Measurements from ENCODE around the gene TCF3. TPM values are rescaled to one million over a fixed set of nuclear protein-coding genes. Genes with fewer than 3 reads are reported as not detected.
"Not testable (repeated sequence)": the region's sequence is repeated elsewhere in the genome, so short reads cannot be mapped to it uniquely, and the experiment has no call there.

The TCF3 gene
- polyA plus RNA-seq, 1 donor (not counting 4 experiments of a cell fraction or from before 2014, with no cell fraction given), result 40.0 TPM

- TF ChIP-seq CTCF (optimal IDR thresholded peaks at IDR 0.05 in 1 of 3, IDR thresholded peaks at IDR 0.05 in 1 of 3, conservative IDR thresholded peaks at IDR 0.05 in 1 of 3; ENCODE audit: extremely low read depth in 1 of 3, insufficient read depth in 2 of 3, low read length in 3 of 3) (no peak), EZH2 (IDR thresholded peaks at IDR 0.05; ENCODE audit: low read length) (no peak)
- Histone ChIP-seq H3K9me3 (ENCODE audit: control insufficient read depth, low read depth, low read length) (no peaks in the 10 kb centered on the region), H3K27ac (ENCODE audit: control insufficient read depth, insufficient read depth, low read length) (no peak overlapping the region), H3K79me2 (ENCODE audit: control insufficient read depth, insufficient read depth, low read length) (no peaks in the 10 kb centered on the region), H3K27me3 (ENCODE audit: control insufficient read depth, extremely low read depth, insufficient read depth, low read length) (peaks cover 45% of the 10 kb centered on the region), H3K9me1 (ENCODE audit: control insufficient read depth, extremely low read depth, insufficient read depth, low read length) (no peaks in the 10 kb centered on the region), H3K4me3 (ENCODE audit: control insufficient read depth in 2 of 3, extremely low read depth in 1 of 3, insufficient read depth in 2 of 3, low read depth in 1 of 3, low read length in 3 of 3) (no peak overlapping the region), H3K9ac (ENCODE audit: control insufficient read depth, extremely low read depth, insufficient read depth, low read length) (no peak overlapping the region), H2AFZ (ENCODE audit: control insufficient read depth, low read length) (no peak overlapping the region), H3K36me3 (ENCODE audit: control insufficient read depth in 2 of 2, extremely low read depth in 1 of 2, insufficient read depth in 2 of 2, low read length in 2 of 2) (no peaks in the 10 kb centered on the region), H4K20me1 (ENCODE audit: control insufficient read depth, extremely low read depth, insufficient read depth, low read length) (no peaks in the 10 kb centered on the region), H3K4me2 (ENCODE audit: control insufficient read depth, extremely low read depth, insufficient read depth, low read depth, low read length) (no peak overlapping the region), H3K4me1 (ENCODE audit: control insufficient read depth, extremely low read depth, insufficient read depth, low read length) (no peaks in the 10 kb centered on the region)
- no peak for FAIRE-seq
- dilution Hi-C loops (cut with MboI; ENCODE audit: extremely low pct_ligation_motif_present, low sequenced_read_pairs), result no loop called here
- DNase-seq (ENCODE audit: low read depth, low spot score), result no peak
Observed at GRCh38 chr19:1671716-1672037, 19.3 kb upstream of the TCF3 start.

- H3K79me2 ChIP-seq (ENCODE audit: control insufficient read depth, insufficient read depth, low read length); dilution Hi-C loops (cut with MboI; ENCODE audit: extremely low pct_ligation_motif_present, low sequenced_read_pairs): not testable (repeated sequence)
Observed at GRCh38 chr19:1670747-1671146, 18.3 kb upstream of the TCF3 start.

GRCh38 chr19:1668486-1669270 lies 16.3 kb upstream of the TCF3 start:
- dilution Hi-C loops (cut with MboI; ENCODE audit: extremely low pct_ligation_motif_present, low sequenced_read_pairs), result no loop called here
- Histone ChIP-seq H3K9me3 (ENCODE audit: control insufficient read depth, low read depth, low read length) (no peaks in the 10 kb centered on the region), H3K36me3 (ENCODE audit: control insufficient read depth in 2 of 2, extremely low read depth in 1 of 2, insufficient read depth in 2 of 2, low read length in 2 of 2) (no peaks in the 10 kb centered on the region), H3K79me2 (ENCODE audit: control insufficient read depth, insufficient read depth, low read length) (no peaks in the 10 kb centered on the region), H3K9me1 (ENCODE audit: control insufficient read depth, extremely low read depth, insufficient read depth, low read length) (no peaks in the 10 kb centered on the region), H3K27me3 (ENCODE audit: control insufficient read depth, extremely low read depth, insufficient read depth, low read length) (peaks cover 26% of the 10 kb centered on the region), H3K27ac (ENCODE audit: control insufficient read depth, insufficient read depth, low read length) (no peak overlapping the region), H3K4me1 (ENCODE audit: control insufficient read depth, extremely low read depth, insufficient read depth, low read length) (no peaks in the 10 kb centered on the region), H3K4me3 (ENCODE audit: control insufficient read depth in 2 of 3, extremely low read depth in 1 of 3, insufficient read depth in 2 of 3, low read depth in 1 of 3, low read length in 3 of 3) (no peak overlapping the region), H3K4me2 (ENCODE audit: control insufficient read depth, extremely low read depth, insufficient read depth, low read depth, low read length) (no peak overlapping the region), H4K20me1 (ENCODE audit: control insufficient read depth, extremely low read depth, insufficient read depth, low read length) (no peaks in the 10 kb centered on the region), H3K9ac (ENCODE audit: control insufficient read depth, extremely low read depth, insufficient read depth, low read length) (no peak overlapping the region), H2AFZ (ENCODE audit: control insufficient read depth, low read length) (no peak overlapping the region)
- TF ChIP-seq CTCF (optimal IDR thresholded peaks at IDR 0.05 in 1 of 3, IDR thresholded peaks at IDR 0.05 in 1 of 3, conservative IDR thresholded peaks at IDR 0.05 in 1 of 3; ENCODE audit: extremely low read depth in 1 of 3, insufficient read depth in 2 of 3, low read length in 3 of 3) (no peak), EZH2 (IDR thresholded peaks at IDR 0.05; ENCODE audit: low read length) (peak; percentile 37)
- DNase-seq (ENCODE audit: low read depth, low spot score) (no peak), FAIRE-seq (no peak)

More at GRCh38 chr19:1670747-1671146, 18.3 kb upstream of the TCF3 start:
- H3K27ac ChIP-seq (ENCODE audit: control insufficient read depth, insufficient read depth, low read length); H3K4me1 ChIP-seq (ENCODE audit: control insufficient read depth, extremely low read depth, insufficient read depth, low read length); FAIRE-seq; H3K9ac ChIP-seq (ENCODE audit: control insufficient read depth, extremely low read depth, insufficient read depth, low read length); H3K4me2 ChIP-seq (ENCODE audit: control insufficient read depth, extremely low read depth, insufficient read depth, low read depth, low read length); H3K9me1 ChIP-seq (ENCODE audit: control insufficient read depth, extremely low read depth, insufficient read depth, low read length); H2AFZ ChIP-seq (ENCODE audit: control insufficient read depth, low read length); H4K20me1 ChIP-seq (ENCODE audit: control insufficient read depth, extremely low read depth, insufficient read depth, low read length); H3K9me3 ChIP-seq (ENCODE audit: control insufficient read depth, low read depth, low read length); H3K36me3 ChIP-seq (ENCODE audit: control insufficient read depth in 2 of 2, extremely low read depth in 1 of 2, insufficient read depth in 2 of 2, low read length in 2 of 2); DNase-seq (ENCODE audit: low read depth, low spot score); H3K4me3 ChIP-seq (ENCODE audit: control insufficient read depth in 2 of 3, extremely low read depth in 1 of 3, insufficient read depth in 2 of 3, low read depth in 1 of 3, low read length in 3 of 3): not testable (repeated sequence)
- H3K27me3 ChIP-seq (ENCODE audit: control insufficient read depth, extremely low read depth, insufficient read depth, low read length), result peaks cover 37% of the 10 kb centered on the region

Data from keratinocyte (primary cell).